GM18519 (cell line): ENCODE results near the gene SLC12A3.
"Not testable (repeated sequence)": the region's sequence is repeated elsewhere in the genome, so short reads cannot be mapped to it uniquely, and the experiment has no call there.

Experiments used
- ATAC-seq: cut with Tn5 transposase; IDR thresholded peaks from one replicate; pipeline ENCODE4 v1.9.1; 2021; ENCODE audit warnings: mild to moderate bottlenecking, moderate library complexity; ENCODE audit not compliant: unreplicated experiment, low FRiP score

Gene SLC12A3

GRCh38 chr16:56934599-56935145 lies 69.7 kb downstream of the SLC12A3 start:
- not testable (repeated sequence) for ATAC-seq

- no peak for ATAC-seq
Measured at GRCh38 chr16:56935201-56935600, 70.2 kb downstream of the SLC12A3 start.

GRCh38 chr16:56936491-56936890 lies 71.5 kb downstream of the SLC12A3 start:
- ATAC-seq = no peak

GRCh38 chr16:56936950-56937349 lies 71.9 kb downstream of the SLC12A3 start:
- ATAC-seq = no peak

DNA sequence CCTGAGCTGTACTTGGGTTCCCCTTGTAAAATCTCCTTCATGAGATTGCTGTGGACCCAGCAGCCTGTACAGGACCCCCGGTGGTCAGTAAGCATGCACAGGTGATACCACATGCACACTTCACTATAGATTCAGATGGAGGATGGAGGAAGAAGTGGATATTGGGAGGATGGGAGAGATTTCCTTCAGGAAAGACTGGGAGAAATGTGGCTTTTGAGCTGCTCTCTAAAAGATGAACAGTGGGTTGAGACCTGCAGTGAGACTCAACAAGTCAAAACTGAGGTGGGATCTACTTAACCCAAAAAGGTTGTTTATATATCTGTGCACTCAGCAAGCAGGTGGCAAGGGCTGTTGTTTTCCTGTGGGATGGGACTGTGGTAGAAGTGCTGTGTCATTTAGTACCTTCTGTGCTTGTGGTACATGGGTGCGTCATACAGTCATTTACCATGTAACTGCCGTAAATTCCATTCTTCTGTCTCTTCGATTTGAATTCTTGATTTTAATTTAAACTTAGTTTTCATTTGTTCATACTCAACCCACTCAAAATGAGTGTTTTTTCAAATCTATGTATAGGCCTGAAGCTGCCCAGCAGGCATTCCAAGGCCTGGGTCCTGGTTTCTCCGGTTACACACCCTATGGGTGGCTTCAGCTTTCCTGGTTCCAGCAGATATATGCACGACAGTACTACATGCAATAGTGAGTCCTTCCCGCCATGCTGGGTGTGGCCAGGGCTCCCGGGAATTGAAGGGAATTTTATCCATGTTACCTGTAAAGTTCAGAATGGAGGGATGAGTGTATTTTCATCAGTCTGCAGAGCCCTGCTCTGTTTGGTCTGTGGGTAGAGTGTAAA lies 73.9 kb downstream of the SLC12A3 start:
- no peak for ATAC-seq

DNA sequence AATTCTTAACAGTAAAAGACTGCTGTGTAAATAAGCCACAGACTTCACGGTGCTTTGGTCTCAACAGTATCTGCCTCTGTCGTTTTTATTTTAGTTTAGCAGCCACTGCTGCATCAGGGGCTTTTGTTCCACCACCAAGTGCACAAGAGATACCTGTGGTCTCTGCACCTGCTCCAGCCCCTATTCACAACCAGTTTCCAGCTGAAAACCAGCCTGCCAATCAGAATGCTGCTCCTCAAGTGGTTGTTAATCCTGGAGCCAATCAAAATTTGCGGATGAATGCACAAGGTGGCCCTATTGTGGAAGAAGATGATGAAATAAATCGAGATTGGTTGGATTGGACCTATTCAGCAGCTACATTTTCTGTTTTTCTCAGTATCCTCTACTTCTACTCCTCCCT lies 74.8 kb downstream of the SLC12A3 start:
- ATAC-seq = no peak

DNA sequence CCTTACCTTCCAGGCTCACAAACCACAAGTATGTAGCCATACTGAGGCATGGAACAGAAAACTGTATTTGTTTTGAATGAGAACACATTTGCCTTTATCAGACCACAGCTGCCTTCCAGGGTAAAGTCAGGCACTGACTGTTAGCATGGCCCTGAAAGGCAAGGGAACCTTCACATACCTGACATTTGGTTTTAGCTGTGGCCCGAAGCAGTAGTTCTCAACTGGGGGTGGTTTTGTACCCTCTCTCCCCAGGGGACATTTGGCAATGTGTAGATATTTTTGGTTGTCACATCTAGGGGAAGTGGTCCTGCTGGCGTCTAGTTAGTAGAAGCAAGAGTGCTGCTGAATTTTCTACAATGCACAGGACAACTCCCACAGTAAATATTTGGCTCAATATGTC lies 76.1 kb downstream of the SLC12A3 start:
- ATAC-seq = no peak

DNA sequence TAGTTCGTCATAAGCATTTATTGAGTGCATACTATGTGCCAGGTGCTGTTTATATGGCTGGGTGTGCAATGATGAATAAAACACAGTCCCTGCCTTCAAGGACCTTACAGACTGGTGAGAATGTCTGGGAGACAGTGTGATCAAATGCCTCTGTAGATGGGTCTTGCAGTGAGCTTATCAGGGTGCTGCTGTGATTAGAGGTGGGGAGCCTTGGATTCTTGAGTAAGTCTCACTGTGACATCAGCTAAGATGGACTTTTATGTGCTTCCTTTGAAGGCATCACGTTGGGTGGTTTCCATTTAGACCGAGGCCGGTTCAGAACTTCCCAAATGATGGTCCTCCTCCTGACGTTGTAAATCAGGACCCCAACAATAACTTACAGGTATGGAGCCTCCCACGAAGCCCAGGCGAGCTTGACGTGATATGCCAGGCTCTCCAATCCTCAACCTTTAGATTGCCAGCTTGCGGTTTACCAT lies 76.9 kb downstream of the SLC12A3 start:
- no peak for ATAC-seq

DNA sequence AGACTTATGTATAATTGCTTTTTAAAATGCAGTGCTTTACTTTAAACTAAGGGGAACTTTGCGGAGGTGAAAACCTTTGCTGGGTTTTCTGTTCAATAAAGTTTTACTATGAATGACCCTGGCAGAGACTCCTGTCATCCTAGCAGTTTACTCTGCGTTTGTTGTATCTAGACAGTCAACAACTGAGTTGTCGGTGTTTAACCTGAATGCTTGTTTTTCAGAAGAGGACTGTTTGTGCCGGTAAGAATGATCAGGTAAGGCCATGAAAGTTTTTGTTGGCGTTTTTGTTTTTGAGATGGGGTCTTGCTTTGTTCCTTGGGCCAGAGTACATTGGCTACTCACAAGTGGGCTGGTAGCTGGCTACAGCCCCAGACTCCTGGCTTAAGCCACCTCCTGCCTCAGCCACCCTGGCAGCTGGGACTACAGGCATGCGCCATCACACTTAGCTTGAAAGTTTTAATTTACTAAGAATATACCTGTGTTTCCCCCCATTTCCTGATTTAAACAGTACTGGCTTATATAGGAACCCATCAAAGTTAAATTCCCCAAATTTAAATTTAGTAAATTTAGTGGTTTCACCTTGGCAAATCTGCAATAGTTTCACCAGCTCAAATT lies 78.9 kb downstream of the SLC12A3 start:
- ATAC-seq = no peak

DNA sequence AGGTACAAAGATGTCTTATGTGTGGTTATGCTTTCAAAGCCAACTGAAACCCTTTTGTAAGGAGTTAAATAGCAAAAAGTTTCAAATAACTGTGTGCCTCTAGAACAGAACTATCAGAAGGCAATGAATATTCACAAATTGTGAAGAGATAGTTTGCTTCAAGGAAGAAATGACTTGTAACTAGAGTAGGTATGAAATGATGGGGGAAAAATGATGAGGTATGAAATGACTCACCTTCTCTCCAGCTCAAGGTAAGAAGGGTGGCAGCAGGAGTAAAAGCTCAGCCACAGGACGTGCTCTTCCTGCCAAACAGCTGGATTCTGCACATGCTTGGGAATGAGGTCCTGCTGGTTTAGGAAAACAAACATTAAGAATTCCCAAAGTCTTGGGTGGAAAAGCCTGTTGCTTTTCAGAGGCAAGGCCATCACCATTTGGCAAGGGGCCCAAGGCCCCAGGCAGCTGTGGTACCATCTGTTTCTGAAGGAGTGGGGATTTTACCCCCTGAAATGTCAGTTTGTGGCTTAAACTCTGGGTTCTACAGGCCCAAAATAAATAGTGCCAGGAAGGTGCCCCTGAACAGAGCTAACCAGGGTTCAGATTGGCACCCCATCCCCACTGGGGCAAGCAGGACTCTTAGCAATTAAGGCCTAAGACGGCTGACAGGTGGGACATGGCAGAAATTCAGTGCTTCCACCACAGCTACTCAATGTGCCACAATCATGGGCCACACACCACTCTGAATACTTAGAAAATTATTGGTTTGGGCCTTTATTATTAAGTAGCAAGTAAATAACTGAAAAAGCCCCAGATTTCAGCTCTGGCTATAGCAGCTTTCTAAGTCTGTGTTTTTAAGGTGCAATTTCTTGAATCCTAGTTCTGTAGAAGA lies 80.2 kb downstream of the SLC12A3 start:
- peak; percentile 38 for ATAC-seq

DNA sequence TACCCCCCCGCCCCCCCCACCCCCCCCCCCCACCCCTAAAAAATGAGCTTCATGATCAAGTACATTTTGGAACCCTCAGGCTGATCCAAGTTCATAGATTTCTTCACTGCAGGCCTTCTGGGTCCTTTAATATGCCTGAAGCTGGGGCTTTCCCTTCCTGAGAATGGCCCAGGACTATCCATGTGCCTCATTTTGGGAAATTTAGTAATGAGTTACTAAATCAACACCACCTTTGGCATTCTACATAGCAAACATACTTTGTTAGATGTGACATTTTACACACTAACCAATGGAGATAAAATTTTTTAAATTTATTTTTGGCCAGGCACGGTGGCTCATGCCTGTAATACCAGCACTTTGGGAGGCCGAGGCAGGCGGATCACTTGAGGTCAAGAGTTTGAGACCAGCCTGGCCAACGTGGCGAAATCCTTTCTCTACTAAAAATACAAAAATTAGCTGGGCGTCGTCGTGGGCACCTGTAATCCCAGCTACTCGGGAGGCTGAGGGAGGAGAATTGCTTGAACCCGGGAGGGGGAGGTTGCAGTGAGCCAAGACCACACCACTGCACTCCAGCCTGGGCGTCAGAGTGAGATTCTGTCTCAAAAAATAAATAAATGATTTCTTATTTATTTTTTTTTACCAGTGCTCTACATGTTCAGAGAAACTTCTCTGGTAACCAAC lies 81.0 kb downstream of the SLC12A3 start:
- ATAC-seq = no peak

GRCh38 chr16:56946767-56947603 lies 82.0 kb downstream of the SLC12A3 start:
- ATAC-seq = no peak

GRCh38 chr16:56947604-56947995 lies 82.6 kb downstream of the SLC12A3 start:
- no peak for ATAC-seq

GRCh38 chr16:56948234-56948633 lies 83.2 kb downstream of the SLC12A3 start:
- no peak for ATAC-seq

DNA sequence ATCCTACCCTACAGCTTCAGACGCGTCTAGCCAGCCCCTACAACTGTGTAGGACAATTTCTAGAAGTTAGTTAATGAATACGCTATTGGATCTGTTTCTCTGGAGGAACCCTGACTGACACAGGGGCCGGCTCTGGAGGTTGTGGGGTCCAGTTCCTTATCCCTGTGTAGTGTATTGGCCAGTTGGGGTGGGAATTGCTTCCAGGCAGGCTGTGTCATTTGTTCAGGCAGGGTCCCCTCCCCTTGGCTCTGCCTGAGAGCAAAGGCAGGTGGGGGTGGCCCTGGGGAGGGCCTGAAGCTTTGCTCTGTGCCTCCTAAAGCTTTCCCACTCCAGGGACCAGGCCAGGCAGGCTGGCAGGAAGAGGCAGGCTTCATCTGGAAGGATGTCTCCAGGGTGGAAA lies 85.0 kb downstream of the SLC12A3 start:
- ATAC-seq = no peak

DNA sequence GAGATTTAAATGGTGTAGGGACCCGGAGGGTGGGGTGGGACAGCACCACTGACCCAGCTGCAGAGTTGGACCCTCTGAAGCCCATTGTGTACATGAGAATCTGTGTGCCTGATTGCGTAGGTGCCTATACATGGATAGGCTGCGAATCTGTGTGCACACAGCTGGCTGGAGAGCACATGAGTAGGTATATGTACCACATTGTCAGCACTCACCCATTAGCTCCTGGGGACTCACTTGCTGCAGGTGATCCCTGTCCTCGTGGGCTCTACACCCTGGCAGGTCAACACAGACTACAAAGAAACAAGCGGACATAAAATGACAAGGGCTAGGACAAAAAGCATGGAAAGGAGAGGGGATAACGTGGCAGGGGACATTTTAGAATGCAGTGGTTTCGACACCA lies 85.4 kb downstream of the SLC12A3 start:
- ATAC-seq = no peak

- ATAC-seq = no peak
Measured at GRCh38 chr16:56950881-56951771, 86.1 kb downstream of the SLC12A3 start.

GRCh38 chr16:56953006-56953405 lies 88.0 kb downstream of the SLC12A3 start:
- ATAC-seq = no peak
